HG03280 (cell line): ENCODE results near the gene CD93.

Experiments used
- ATAC-seq: cut with Tn5 transposase; IDR thresholded peaks from one replicate; pipeline ENCODE4 v1.9.1; 2021; ENCODE audit warnings: mild to moderate bottlenecking, moderate library complexity; ENCODE audit not compliant: unreplicated experiment

CD93 gene

GRCh38 chr20:23039136-23039875 lies 46.8 kb downstream of the CD93 start:
- no peak for ATAC-seq

- ATAC-seq, result no peak
Measured at GRCh38 chr20:23037017-23037481, 49.1 kb downstream of the CD93 start.

GRCh38 chr20:23036371-23036770 lies 49.8 kb downstream of the CD93 start:
- ATAC-seq, result no peak

- ATAC-seq, result no peak
Measured at GRCh38 chr20:23035731-23036130, 50.4 kb downstream of the CD93 start.

GRCh38 chr20:23034721-23035671 lies 51.1 kb downstream of the CD93 start, which contains the start of gene SSTR4:
Gene SSTR4, plus strand, starts transcription at chr20:23035312. Its CDS starts 172 bp downstream, at chr20:23035484.
- ATAC-seq, result no peak

GRCh38 chr20:23033918-23034317 lies 52.2 kb downstream of the CD93 start:
- no peak for ATAC-seq

GRCh38 chr20:23032750-23033078 lies 53.4 kb downstream of the CD93 start:
- ATAC-seq, result no peak

GRCh38 chr20:23032056-23032749 lies 53.9 kb downstream of the CD93 start:
- no peak for ATAC-seq

- ATAC-seq, result no peak
Measured at GRCh38 chr20:23031346-23031745, 54.8 kb downstream of the CD93 start.
